NCI-H187 treated with DMSO at 0.1 percent for 48 hours (cell line): Measurements from ENCODE around the gene SETDB1.

Experiments
- DNase-seq: peaks from one replicate; lab custom pipeline; 2025; lab: John Stamatoyannopoulos, UW

SETDB1 gene

GRCh38 chr1:150976401-150976821 is 50.2 kb downstream of the SETDB1 start:
- no peak for DNase-seq

- no peak for DNase-seq
Observed at GRCh38 chr1:150976879-150977694, 50.9 kb downstream of the SETDB1 start.

GRCh38 chr1:150979092-150980056 is 53.2 kb downstream of the SETDB1 start:
- DNase-seq, result peak; percentile 62

DNA sequence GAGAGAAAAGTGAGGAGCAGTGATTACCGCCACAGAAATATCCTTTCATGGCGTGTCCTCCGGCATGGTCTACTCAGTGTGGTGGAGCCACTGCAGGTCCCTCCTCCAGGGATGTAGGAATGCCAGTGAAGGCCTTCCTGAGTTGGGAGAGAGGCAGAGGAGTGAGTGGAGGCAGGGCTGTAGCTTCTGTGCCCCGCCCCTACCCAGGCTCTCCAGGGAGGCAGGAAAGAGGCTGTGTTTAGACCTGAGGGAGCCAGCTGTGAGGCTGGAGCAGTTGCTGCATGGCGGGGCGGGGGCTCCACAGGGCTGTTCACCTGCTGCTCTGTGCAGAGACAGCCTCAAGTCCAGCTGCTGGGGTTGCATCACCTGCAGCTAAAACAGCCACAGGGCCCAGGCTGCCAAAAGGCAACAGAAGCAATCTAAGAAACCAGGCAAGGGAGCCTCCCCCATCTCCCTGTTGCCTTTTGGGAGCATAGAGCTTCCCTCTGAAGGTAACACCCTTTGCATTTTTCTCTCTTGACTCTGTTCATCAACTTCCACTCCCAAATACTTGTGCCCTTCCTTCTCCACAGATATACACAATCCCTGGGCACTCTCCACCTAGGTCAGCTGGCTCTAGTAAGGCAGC is 55.1 kb downstream of the SETDB1 start:
- peak; percentile 93 for DNase-seq

GRCh38 chr1:150981805-150982712 is 55.9 kb downstream of the SETDB1 start, which contains the start of gene ANXA9:
ANXA9 (plus strand) TSS chr1:150982292; CDS start chr1:150983106, 814 bp downstream.
- peak; percentile 62 for DNase-seq

- no peak for DNase-seq
Observed at GRCh38 chr1:150985179-150985825, 59.1 kb downstream of the SETDB1 start.

DNA sequence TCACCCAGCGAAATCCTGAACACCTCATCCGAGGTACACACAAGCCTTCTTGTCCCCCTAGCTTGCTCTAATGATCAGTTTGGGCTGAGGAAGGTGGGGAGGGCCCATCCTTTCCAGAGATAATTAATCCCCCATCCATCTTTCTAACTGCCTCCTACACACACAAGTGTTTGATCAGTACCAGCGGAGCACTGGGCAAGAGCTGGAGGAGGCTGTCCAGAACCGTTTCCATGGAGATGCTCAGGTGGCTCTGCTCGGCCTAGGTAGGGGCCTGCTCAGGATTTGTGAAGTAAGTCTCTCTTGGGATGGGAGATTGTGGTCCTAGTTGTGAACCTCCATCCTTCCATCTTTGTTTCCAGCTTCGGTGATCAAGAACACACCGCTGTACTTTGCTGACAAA is 61.8 kb downstream of the SETDB1 start:
- DNase-seq, result peak; percentile 87

DNA sequence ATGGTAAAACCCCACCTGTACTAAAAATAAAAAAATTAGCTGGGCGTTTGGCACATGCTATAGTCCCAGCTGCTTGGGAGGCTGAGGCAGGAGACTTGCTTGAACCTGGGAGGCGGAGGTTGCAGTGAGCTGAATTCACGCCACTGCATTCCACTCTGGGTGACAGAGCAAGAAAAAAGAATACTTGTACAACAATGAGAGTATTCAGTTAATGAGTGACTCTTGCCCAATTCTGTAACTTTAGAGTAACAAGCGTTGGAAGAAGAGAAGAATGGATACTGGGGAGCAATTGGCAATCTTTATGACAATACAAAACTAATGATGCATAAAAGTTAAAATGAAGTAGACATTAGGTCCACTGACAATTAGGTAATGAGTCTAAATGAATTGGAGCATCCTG is 66.5 kb downstream of the SETDB1 start:
- no peak for DNase-seq

DNA sequence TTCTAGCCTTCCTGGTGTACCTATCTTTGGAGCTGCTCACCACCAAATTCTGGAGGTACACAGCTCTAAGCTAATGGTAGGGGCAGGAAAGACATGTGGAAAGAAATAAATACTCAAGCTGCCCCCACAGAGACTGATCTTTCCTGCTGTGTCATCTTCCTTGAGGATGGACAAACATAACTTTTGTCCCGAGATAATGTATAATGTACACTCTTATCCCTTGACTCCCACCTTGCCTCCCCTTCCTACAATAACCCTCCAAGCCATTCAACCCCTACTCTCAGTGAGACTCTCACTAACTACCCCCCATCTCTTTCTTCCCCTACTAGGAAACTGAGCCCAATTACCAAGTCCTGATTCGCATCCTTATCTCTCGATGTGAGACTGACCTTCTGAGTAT is 68.1 kb downstream of the SETDB1 start:
- DNase-seq, result no peak

DNA sequence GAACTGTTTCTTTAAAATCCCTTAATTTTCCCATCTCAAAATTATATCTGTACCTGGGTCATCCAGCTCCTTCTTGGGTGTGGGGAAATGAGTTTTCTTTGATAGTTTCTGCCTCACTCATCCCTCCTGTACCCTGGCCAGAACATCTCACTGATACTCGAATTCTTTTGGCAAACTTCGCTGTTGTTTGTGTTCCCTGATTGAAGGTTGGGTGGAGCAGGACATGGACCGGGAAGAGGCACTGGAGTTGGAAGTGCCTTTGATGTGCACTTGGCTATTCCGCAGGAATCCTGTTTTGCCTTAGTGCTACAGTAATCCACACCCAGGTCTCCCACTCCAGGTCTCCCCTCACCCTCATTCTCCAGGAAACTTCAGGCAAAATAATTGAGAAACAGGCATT is 69.3 kb downstream of the SETDB1 start:
- DNase-seq, result no peak

DNA sequence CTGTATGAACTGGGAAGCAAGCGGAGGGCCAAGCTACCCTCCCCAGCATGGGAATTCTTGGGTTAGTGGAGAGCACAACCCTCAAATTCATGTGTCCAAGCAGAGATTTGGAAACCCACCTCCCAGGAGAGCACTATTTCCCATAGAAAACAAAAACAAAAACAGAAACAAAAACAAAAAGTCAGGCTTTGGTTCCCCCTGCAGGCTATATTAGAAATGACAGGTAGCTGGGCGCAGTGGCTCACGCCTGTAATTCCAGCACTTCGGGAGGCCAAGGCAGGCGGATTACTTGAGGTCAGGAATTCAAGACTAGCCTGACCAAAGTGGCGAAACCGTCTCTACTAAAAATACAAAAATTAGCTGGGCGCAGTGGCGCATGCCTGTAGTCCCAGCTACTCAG is 69.7 kb downstream of the SETDB1 start:
- no peak for DNase-seq

DNA sequence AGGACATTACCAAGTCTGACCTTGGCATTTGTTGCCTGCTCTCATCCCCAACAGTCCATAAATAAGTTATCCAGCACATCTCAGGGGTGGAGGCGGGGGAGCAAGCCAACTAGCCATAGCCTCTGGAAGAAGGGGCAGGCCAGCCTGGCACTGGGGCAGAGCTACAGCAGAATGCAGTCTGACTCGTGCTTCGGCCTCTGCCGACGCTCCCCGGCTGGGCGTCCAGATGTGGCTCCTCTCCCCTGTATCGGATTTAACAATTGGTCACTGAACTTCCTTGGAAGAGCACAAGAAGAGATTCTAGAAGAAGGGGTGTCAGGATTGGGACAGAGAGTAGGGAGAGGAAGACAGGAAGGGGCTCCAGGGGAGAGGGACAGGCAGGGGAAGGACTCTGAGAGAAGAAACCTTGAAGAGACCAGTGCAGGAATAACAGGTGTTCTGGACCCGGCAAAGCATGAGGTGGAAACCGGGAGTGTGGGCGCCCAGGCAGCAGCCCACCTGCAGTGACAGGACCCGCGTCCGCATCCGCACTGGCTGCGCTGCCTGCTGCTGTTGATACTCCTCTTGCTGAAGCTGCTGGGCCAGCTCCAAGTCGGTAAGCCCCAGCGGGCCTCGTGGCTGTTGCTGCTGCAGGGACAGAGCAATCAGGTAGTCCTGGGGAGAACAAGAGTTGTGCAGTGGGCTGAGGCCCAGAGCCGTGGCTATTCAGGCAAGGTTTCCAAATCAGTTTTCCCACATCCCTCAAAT is 71.1 kb downstream of the SETDB1 start:
- no peak for DNase-seq

- DNase-seq, result no peak
Observed at GRCh38 chr1:150997949-150998348, 71.8 kb downstream of the SETDB1 start.

GRCh38 chr1:150999051-150999674 is 73.0 kb downstream of the SETDB1 start:
- DNase-seq, result no peak

GRCh38 chr1:150999926-151000325 is 73.8 kb downstream of the SETDB1 start:
- no peak for DNase-seq

DNA sequence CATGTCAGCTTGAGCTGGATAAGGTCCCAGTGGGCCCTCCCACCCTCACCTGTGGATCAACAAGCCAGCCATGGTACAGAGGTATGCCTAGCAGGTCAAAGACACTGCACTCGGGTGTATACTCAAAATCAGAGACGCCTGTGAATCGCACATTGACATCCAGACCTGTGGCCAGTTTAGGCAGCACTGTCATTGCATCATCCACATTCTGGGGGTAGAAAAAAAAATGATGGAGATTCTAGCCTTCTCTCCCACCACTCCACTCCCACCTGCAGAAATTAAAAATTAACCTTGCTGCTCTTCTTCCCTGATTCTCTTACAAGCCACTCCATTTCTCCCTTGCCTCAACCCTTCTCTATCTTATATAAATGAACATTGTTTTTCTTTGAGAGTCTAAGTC is 74.2 kb downstream of the SETDB1 start:
- no peak for DNase-seq

DNA sequence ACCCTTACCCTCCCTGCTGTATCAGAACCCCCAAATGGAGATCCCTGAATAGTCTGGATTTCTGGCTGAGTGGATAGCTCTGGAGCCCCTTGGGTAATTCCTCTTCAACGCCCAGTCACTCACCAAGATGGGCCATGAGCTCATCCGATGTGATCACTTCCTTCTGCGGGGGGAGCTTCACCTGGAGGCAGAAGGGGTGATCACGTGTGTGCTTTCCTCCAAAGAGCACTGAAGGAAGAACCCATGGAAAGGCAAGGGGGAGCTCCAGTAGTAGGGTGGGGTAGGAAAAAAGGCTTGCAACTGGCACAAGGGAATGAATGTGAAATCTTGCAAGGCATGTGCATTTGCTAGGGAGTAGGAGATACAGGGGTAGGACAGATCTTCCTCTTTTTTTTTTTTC is 75.4 kb downstream of the SETDB1 start:
- no peak for DNase-seq

- no peak for DNase-seq
Observed at GRCh38 chr1:151002051-151002450, 75.9 kb downstream of the SETDB1 start.

DNA sequence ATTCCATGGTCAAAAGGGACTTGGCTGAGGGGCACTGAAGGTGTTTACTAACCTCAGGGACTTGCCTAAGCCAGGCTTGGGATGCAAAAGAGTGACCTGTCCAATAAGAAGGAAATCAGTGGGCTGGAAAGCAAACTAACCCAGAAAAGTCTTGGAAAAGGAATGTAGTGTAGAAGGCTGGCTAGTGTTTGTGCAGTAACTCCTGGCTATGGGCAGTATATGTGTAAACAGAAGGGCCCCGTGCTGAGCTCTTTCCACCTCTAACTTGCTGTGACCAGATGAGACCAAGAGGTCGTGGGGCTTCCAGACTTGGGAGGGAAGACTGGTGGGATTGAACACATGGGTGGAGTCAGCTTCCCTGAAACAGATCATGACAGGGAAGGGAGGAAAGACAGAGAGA is 76.4 kb downstream of the SETDB1 start:
- DNase-seq, result no peak

DNA sequence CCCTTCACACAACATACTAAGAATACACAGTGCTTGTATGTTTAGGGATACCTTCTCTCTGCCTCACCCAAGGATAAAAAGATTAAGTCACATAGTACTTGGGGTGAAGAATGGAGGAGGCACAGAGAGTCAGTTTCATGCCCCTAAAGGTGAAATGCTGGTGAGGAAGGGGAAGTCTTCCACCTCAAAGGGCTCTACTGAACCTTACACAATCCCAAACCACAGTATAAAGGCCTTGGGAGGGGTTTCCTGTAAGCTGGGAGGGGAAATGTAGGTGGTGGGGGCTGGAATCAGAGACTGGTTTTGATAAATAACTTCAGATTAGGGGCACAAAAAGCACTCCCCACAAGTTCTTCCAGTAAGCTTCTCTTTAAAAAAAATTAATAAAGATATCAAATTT is 77.0 kb downstream of the SETDB1 start:
- no peak for DNase-seq
